HepG2 (cell line): ENCODE data around the gene SMAP2. TPM values are rescaled to one million over a fixed set of nuclear protein-coding genes. Genes with fewer than 3 reads are reported as not detected.

Experiments used
- KAT8 ChIP-seq: IDR thresholded peaks from 2 replicates; pipeline ENCODE4 v1.6.1; 2016; ENCODE audit warnings: missing genetic modification reagents, missing compliant biosample characterization
- NKX3-1 ChIP-seq: sonication (generic); formaldehyde crosslinking; IDR thresholded peaks from 2 replicates; pipeline ENCODE4 v1.5.0; 2020; ENCODE audit warnings: missing genetic modification reagents
- SMAD9 ChIP-seq: sonication (generic); formaldehyde crosslinking; IDR thresholded peaks from 2 replicates; pipeline ENCODE4 v1.5.1; 2020; ENCODE audit warnings: mild to moderate bottlenecking, missing genetic modification reagents
- ZBTB7A ChIP-seq: sonication (generic); formaldehyde crosslinking; IDR thresholded peaks from 2 replicates; pipeline ENCODE4 v1.8.0; 2022; ENCODE audit warnings: mild to moderate bottlenecking, missing genetic modification reagents
- ZMYM3 ChIP-seq: sonication (generic); formaldehyde crosslinking; IDR thresholded peaks from 2 replicates; pipeline ENCODE4 v1.5.1; 2020; ENCODE audit warnings: mild to moderate bottlenecking, missing genetic modification reagents
- ZNF124 ChIP-seq: sonication (generic); formaldehyde crosslinking; IDR thresholded peaks from 2 replicates; pipeline ENCODE4 v1.4.0; 2020; ENCODE audit warnings: missing genetic modification reagents
- ZNF354B ChIP-seq: sonication (generic); formaldehyde crosslinking; IDR thresholded peaks from 2 replicates; pipeline ENCODE4 v1.8.0; 2022; ENCODE audit warnings: mild to moderate bottlenecking, missing genetic modification reagents
- ZNF44 ChIP-seq: sonication (generic); formaldehyde crosslinking; IDR thresholded peaks from 2 replicates; pipeline ENCODE4 v1.5.1; 2020; ENCODE audit warnings: mild to moderate bottlenecking, missing genetic modification reagents
- ZNF564 ChIP-seq: sonication (generic); formaldehyde crosslinking; IDR thresholded peaks from 2 replicates; pipeline ENCODE4 v1.8.1; 2023; ENCODE audit warnings: mild to moderate bottlenecking, missing genetic modification reagents
- ZNF614 ChIP-seq: IDR thresholded peaks from 2 replicates; pipeline ENCODE4 v1.6.1; 2018; ENCODE audit warnings: missing biosample characterization, missing genetic modification reagents, inconsistent platforms, borderline replicate concordance
- ZNF670 ChIP-seq: sonication (generic); formaldehyde crosslinking; IDR thresholded peaks from 2 replicates; pipeline ENCODE4 v1.8.0; 2022; ENCODE audit warnings: mild to moderate bottlenecking, missing genetic modification reagents, borderline replicate concordance
- ZNF749 ChIP-seq: sonication (generic); formaldehyde crosslinking; IDR thresholded peaks from 2 replicates; pipeline ENCODE4 v1.8.0; 2022; ENCODE audit warnings: mild to moderate bottlenecking, missing genetic modification reagents, moderate library complexity, borderline replicate concordance
- polyA plus RNA-seq, 8 experiments: library from polyadenylated mRNA; depleted of rRNA in 3 of 8; stranded (reverse) in 7 of 8; unstranded in 1 of 8; fragments of >200 nt; fragmentation: Illumina TruSeq in 4 of 8; extraction: Trizol in 4 of 8; gene quantifications; 2 replicates each; pipeline versions ENCODE4 v1.2.1 to v1.2.3, GENCODE V29; 2011 to 2016; ENCODE audit warnings: low read depth in 4 of 8, missing spikeins in 1 of 8, mixed read lengths in 1 of 8; ENCODE audit not compliant: insufficient read depth in 1 of 8
- total RNA-seq, 5 experiments: library from RNA; depleted of rRNA; stranded (reverse); fragments of >200 nt; fragmentation: Illumina TruSeq; extraction: Trizol; gene quantifications; 2 replicates each; pipeline ENCODE4 v1.2.3, GENCODE V29; 2016; ENCODE audit warnings: low read depth in 1 of 5
- TF ChIP-seq, protein P1 (sequence below): sonication (generic); formaldehyde crosslinking; IDR thresholded peaks from 2 replicates; pipeline ENCODE4 v1.4.0; 2020; ENCODE audit warnings: missing genetic modification reagents
- TF ChIP-seq, protein P2 (sequence below): sonication (generic); formaldehyde crosslinking; IDR thresholded peaks from 2 replicates; pipeline ENCODE4 v1.4.0; 2020; ENCODE audit warnings: missing genetic modification reagents
- TF ChIP-seq, protein P3 (sequence below): sonication (generic); formaldehyde crosslinking; IDR thresholded peaks from 2 replicates; pipeline ENCODE4 v1.5.0; 2020; ENCODE audit warnings: missing genetic modification reagents, mild to moderate bottlenecking, borderline replicate concordance
- TF ChIP-seq, protein P4 (sequence below): sonication (generic); formaldehyde crosslinking; IDR thresholded peaks from 2 replicates; pipeline ENCODE4 v1.5.1; 2020; ENCODE audit warnings: mild to moderate bottlenecking, missing genetic modification reagents, borderline replicate concordance
- TF ChIP-seq, protein P5 (sequence below): sonication (generic); formaldehyde crosslinking; IDR thresholded peaks from 2 replicates; pipeline ENCODE4 v1.9.0; 2022; ENCODE audit warnings: low read depth, missing genetic modification reagents

SMAP2 gene
- total and polyA plus RNA-seq, 2 of the 13 experiments (the other 11 are each of a cell fraction or from before 2014, with no cell fraction given) = 19.0 to 22.3 TPM

DNA sequence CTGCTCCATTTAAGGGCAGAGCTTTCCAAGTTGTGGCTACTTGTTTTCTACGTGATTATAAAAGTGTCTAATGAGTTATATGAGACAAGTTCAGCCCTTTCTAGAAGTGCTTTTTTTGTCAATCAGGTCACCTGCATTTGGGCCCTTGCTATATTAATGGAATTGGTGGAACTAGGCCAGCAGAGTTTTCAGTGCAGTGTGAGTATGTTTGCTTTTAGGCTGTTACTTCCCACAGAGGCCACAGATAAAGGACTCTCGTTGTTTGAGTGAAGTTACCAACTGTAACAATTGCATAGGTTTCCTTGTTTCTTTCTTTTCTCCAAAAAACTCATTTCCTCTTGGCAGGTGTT, 10.9 kb downstream of the SMAP2 start (continued):
- TF ChIP-seq, protein P1, sequence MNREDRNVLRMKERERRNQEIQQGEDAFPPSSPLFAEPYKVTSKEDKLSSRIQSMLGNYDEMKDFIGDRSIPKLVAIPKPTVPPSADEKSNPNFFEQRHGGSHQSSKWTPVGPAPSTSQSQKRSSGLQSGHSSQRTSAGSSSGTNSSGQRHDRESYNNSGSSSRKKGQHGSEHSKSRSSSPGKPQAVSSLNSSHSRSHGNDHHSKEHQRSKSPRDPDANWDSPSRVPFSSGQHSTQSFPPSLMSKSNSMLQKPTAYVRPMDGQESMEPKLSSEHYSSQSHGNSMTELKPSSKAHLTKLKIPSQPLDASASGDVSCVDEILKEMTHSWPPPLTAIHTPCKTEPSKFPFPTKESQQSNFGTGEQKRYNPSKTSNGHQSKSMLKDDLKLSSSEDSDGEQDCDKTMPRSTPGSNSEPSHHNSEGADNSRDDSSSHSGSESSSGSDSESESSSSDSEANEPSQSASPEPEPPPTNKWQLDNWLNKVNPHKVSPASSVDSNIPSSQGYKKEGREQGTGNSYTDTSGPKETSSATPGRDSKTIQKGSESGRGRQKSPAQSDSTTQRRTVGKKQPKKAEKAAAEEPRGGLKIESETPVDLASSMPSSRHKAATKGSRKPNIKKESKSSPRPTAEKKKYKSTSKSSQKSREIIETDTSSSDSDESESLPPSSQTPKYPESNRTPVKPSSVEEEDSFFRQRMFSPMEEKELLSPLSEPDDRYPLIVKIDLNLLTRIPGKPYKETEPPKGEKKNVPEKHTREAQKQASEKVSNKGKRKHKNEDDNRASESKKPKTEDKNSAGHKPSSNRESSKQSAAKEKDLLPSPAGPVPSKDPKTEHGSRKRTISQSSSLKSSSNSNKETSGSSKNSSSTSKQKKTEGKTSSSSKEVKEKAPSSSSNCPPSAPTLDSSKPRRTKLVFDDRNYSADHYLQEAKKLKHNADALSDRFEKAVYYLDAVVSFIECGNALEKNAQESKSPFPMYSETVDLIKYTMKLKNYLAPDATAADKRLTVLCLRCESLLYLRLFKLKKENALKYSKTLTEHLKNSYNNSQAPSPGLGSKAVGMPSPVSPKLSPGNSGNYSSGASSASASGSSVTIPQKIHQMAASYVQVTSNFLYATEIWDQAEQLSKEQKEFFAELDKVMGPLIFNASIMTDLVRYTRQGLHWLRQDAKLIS (CRISPR knock-in tag) = no peak
- TF ChIP-seq, protein P2, sequence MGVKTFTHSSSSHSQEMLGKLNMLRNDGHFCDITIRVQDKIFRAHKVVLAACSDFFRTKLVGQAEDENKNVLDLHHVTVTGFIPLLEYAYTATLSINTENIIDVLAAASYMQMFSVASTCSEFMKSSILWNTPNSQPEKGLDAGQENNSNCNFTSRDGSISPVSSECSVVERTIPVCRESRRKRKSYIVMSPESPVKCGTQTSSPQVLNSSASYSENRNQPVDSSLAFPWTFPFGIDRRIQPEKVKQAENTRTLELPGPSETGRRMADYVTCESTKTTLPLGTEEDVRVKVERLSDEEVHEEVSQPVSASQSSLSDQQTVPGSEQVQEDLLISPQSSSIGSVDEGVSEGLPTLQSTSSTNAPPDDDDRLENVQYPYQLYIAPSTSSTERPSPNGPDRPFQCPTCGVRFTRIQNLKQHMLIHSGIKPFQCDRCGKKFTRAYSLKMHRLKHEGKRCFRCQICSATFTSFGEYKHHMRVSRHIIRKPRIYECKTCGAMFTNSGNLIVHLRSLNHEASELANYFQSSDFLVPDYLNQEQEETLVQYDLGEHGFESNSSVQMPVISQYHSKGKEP (CRISPR knock-in tag) = no peak
- TF ChIP-seq ZNF670 (CRISPR knock-in tag) = peak; percentile 11; the same call in 1 of the 2 replicates
- no peak for TF ChIP-seq NKX3-1 (CRISPR knock-in tag)
- no peak for TF ChIP-seq ZNF564 (CRISPR knock-in tag)
- TF ChIP-seq, protein P3, sequence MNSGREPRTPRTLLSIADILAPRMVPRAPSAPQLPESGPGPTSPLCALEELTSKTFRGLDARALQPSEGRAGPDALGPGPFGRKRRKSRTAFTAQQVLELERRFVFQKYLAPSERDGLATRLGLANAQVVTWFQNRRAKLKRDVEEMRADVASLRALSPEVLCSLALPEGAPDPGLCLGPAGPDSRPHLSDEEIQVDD (CRISPR knock-in tag) = no peak
- TF ChIP-seq SMAD9 = no peak
- TF ChIP-seq ZNF44 (CRISPR knock-in tag) = no peak
- TF ChIP-seq ZMYM3 (CRISPR knock-in tag) = no peak; the same call in 1 of the 2 replicates
- TF ChIP-seq, protein P4, sequence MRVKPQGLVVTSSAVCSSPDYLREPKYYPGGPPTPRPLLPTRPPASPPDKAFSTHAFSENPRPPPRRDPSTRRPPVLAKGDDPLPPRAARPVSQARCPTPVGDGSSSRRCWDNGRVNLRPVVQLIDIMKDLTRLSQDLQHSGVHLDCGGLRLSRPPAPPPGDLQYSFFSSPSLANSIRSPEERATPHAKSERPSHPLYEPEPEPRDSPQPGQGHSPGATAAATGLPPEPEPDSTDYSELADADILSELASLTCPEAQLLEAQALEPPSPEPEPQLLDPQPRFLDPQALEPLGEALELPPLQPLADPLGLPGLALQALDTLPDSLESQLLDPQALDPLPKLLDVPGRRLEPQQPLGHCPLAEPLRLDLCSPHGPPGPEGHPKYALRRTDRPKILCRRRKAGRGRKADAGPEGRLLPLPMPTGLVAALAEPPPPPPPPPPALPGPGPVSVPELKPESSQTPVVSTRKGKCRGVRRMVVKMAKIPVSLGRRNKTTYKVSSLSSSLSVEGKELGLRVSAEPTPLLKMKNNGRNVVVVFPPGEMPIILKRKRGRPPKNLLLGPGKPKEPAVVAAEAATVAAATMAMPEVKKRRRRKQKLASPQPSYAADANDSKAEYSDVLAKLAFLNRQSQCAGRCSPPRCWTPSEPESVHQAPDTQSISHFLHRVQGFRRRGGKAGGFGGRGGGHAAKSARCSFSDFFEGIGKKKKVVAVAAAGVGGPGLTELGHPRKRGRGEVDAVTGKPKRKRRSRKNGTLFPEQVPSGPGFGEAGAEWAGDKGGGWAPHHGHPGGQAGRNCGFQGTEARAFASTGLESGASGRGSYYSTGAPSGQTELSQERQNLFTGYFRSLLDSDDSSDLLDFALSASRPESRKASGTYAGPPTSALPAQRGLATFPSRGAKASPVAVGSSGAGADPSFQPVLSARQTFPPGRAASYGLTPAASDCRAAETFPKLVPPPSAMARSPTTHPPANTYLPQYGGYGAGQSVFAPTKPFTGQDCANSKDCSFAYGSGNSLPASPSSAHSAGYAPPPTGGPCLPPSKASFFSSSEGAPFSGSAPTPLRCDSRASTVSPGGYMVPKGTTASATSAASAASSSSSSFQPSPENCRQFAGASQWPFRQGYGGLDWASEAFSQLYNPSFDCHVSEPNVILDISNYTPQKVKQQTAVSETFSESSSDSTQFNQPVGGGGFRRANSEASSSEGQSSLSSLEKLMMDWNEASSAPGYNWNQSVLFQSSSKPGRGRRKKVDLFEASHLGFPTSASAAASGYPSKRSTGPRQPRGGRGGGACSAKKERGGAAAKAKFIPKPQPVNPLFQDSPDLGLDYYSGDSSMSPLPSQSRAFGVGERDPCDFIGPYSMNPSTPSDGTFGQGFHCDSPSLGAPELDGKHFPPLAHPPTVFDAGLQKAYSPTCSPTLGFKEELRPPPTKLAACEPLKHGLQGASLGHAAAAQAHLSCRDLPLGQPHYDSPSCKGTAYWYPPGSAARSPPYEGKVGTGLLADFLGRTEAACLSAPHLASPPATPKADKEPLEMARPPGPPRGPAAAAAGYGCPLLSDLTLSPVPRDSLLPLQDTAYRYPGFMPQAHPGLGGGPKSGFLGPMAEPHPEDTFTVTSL (CRISPR knock-in tag) = peak; percentile 68; the same call in 1 of the 2 replicates
- no peak for TF ChIP-seq ZNF354B (CRISPR knock-in tag)
- no peak for TF ChIP-seq ZNF749
- TF ChIP-seq, protein P5, sequence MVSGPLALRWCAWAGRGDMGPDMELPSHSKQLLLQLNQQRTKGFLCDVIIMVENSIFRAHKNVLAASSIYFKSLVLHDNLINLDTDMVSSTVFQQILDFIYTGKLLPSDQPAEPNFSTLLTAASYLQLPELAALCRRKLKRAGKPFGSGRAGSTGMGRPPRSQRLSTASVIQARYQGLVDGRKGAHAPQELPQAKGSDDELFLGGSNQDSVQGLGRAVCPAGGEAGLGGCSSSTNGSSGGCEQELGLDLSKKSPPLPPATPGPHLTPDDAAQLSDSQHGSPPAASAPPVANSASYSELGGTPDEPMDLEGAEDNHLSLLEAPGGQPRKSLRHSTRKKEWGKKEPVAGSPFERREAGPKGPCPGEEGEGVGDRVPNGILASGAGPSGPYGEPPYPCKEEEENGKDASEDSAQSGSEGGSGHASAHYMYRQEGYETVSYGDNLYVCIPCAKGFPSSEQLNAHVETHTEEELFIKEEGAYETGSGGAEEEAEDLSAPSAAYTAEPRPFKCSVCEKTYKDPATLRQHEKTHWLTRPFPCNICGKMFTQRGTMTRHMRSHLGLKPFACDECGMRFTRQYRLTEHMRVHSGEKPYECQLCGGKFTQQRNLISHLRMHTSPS (CRISPR knock-in tag) = no peak
- no peak for TF ChIP-seq ZNF614 (CRISPR knock-in tag)
- no peak for TF ChIP-seq ZBTB7A (CRISPR knock-in tag)
- no peak for TF ChIP-seq KAT8 (CRISPR knock-in tag)
- no peak for TF ChIP-seq ZNF124 (CRISPR knock-in tag)
